Heart right ventricle (tissue), 16 donors: ENCODE data around the gene KIF6. TPM values are rescaled to one million over a fixed set of nuclear protein-coding genes. Genes with fewer than 3 reads are reported as not detected.
A peak's percentile ranks its signal among the peaks of the same experiment; 100 is the strongest.

Experiments
- ATAC-seq, 8 donors: fragments of 200-7000 bp; cut with Tn5 transposase; one replicate each; pipeline ENCODE4 v1.9.1; 2020; ENCODE audit warnings: mild to moderate bottlenecking in 8 of 8, moderate library complexity in 8 of 8, moderate number of reproducible peaks in 1 of 8
- DNase-seq, 2 donors: peaks; one replicate each; pipeline ENCODE4 v3.0.0-alpha.2; 2020
- H3K27ac ChIP-seq, 10 donors: fragments of 200-600 bp; sonication (generic) in 2 of 10; one replicate each; pipeline versions ENCODE4 v1.5.0 to v1.8.0; 2020 to 2022; ENCODE audit warnings: mild to moderate bottlenecking in 3 of 10
- H3K27me3 ChIP-seq, 7 donors: fragments of 200-600 bp; one replicate each; pipeline ENCODE4 v1.8.0; 2021 to 2022; ENCODE audit warnings: mild to moderate bottlenecking in 2 of 7
- H3K36me3 ChIP-seq, 9 donors: fragments of 200-600 bp; sonication (generic) in 1 of 9; one replicate each; pipeline versions ENCODE4 v1.5.0 to v1.8.0; 2020 to 2022; ENCODE audit warnings: mild to moderate bottlenecking in 2 of 9
- H3K4me1 ChIP-seq, 9 donors: fragments of 200-600 bp; sonication (generic) in 1 of 9; one replicate each; pipeline versions ENCODE4 v1.5.0 to v1.8.0; 2020 to 2022; ENCODE audit warnings: mild to moderate bottlenecking in 4 of 9
- H3K4me3 ChIP-seq, 10 donors: fragments of 200-600 bp; sonication (generic) in 2 of 10; one replicate each; pipeline versions ENCODE4 v1.5.0 to v1.8.0; 2020 to 2022; ENCODE audit warnings: mild to moderate bottlenecking in 7 of 10, moderate library complexity in 2 of 10
- H3K9me3 ChIP-seq, 11 donors: fragments of 200-600 bp in 10 of 11; sonication (generic) in 2 of 11; one replicate each; pipeline versions ENCODE4 v1.5.0 to v1.8.0; 2013 to 2022; ENCODE audit warnings: mild to moderate bottlenecking in 2 of 11, control low read depth in 1 of 11, moderate library complexity in 1 of 11
- WGBS, 2 donors: extraction: QIAGEN DNeasy Blood & Tissue Kit; methylation state at CpG; one replicate each; pipeline ENCODE4 v1.1.7; 2013; ENCODE audit warnings: inconsistent platforms in 1 of 2; 5-methylcytosine and 5-hydroxymethylcytosine counted together
- intact Hi-C, 10 donors: fragments of 100-400 bp; cut with DNase I; formaldehyde crosslinking; loops; one replicate each; pipeline versions ENCODE4 v1.11.1 to v1.14.2; 2022
- polyA plus RNA-seq, 2 donors: library from polyadenylated mRNA; stranded (reverse); fragments of 200-250 nt; gene quantifications; one replicate each; pipeline ENCODE4 v1.2.3, GENCODE V29; 2013
- total RNA-seq, 10 donors: library from RNA; stranded (reverse); fragmentation: NEBNext Ultra II Directional in 3 of 10; extraction: Animal tissue kit (Norgen Biotek cat#: 25700) in 3 of 10; gene quantifications; one replicate each; pipeline versions ENCODE4 v1.2.1 to v1.2.4, GENCODE V29; 2021 to 2023
- TF ChIP-seq, protein P1 (sequence below), 9 donors: fragments of 200-600 bp; sonication (generic) in 2 of 9; IDR thresholded peaks; one replicate each; pipeline versions ENCODE4 v1.5.0 to v1.8.0; 2021 to 2022; ENCODE audit warnings: antibody characterized with exemption in 9 of 9, mild to moderate bottlenecking in 5 of 9, moderate library complexity in 1 of 9
- donor health status: Arrhythmogenic right ventricular cardiomyopathy.
- donor health status: ischemic (EF 13 %, LVEDD 7.1; RV severe dilation, severe dysfunction).
- donor health status: healthy with polysubstance abuse.
- donor health status: DM: no; HTN: yes; CAD: no.
- donor health status: DM: no; HTN: no; CAD: no.
- donor health status: ischemic (EF 25% LVEDD 6.9; RV normal size, moderate dysfunction).
- donor health status: ischemic (EF 25% LVEDD 5.7; RV mildly dilated, moderate dysfunction).
- donor health status: healthy.
- donor health status: DM: yes; HTN: yes; CAD: no.
- donor health status: Ischemic cardiomyopathy.
- donor health status: ischemic (EF 35%, LVEDD 5.7; RV mildly dilated, moderate dysfunction).
- donor health status: nonischemic (EF 11% LVEDD 7.7; RV severe dilation, severe dysfunction).
- donor health status: DM: yes; HTN: yes; CAD: no.
- donor health status: PGD.
- donor health status: ischemic (EF 29% LVEDD 5.4; RV normal size, mild dysfunction).
- donor health status: nonischemic (EF 23%, LVEDD 6.1; RV moderate dilation, normal function).

The KIF6 gene
- total and polyA plus RNA-seq, 12 donors = 0.01 to 1.6 (median 0.45) TPM; not detected in 2

- ATAC-seq (peak in 2 of 8 donors; percentile 14 to 57), DNase-seq (no peak)
- Histone ChIP-seq H3K4me3 (no peak overlapping the region), H3K4me1 (peaks cover 0 to 33% (median 14%) of the 10 kb centered on the region in 9 donors), H3K27ac (peak overlapping the region in 2 of 10 donors; percentile 3 to 38), H3K27me3 (no peaks in the 10 kb centered on the region), H3K36me3 (no peaks in the 10 kb centered on the region), H3K9me3 (no peaks in the 10 kb centered on the region)
- intact Hi-C loops = loop anchor here in 1 of 10 donors (10.0 kb wide), 1 partner anchor 119 kb away; no protein-coding TSS in a partner anchor
- 76 to 78% methylated on average over 1 of the region's 1 CpG for WGBS, 2 donors
- TF ChIP-seq, protein P1, sequence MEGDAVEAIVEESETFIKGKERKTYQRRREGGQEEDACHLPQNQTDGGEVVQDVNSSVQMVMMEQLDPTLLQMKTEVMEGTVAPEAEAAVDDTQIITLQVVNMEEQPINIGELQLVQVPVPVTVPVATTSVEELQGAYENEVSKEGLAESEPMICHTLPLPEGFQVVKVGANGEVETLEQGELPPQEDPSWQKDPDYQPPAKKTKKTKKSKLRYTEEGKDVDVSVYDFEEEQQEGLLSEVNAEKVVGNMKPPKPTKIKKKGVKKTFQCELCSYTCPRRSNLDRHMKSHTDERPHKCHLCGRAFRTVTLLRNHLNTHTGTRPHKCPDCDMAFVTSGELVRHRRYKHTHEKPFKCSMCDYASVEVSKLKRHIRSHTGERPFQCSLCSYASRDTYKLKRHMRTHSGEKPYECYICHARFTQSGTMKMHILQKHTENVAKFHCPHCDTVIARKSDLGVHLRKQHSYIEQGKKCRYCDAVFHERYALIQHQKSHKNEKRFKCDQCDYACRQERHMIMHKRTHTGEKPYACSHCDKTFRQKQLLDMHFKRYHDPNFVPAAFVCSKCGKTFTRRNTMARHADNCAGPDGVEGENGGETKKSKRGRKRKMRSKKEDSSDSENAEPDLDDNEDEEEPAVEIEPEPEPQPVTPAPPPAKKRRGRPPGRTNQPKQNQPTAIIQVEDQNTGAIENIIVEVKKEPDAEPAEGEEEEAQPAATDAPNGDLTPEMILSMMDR (IDR thresholded peaks at IDR 0.05) = no peak
These were observed 181.3 kb downstream of the KIF6 start for GRCh38 chr6:39543950-39544349.

- TF ChIP-seq, protein P1 (IDR thresholded peaks at IDR 0.05) = no peak
- intact Hi-C loops = loop anchor here in 1 of 10 donors (10.0 kb wide), 1 partner anchor 118 kb away; no protein-coding TSS in a partner anchor
- WGBS, 2 donors = 17 to 26% methylated on average over 2 of the region's 2 CpGs
- Histone ChIP-seq H3K4me1 (peaks cover 0 to 33% (median 14%) of the 10 kb centered on the region in 9 donors), H3K9me3 (no peaks in the 10 kb centered on the region), H3K36me3 (no peaks in the 10 kb centered on the region), H3K4me3 (no peak overlapping the region), H3K27ac (peak overlapping the region in 1 of 10 donors; percentile 38), H3K27me3 (no peaks in the 10 kb centered on the region)
- ATAC-seq (peak; percentile 83 to 98 (median 94)), DNase-seq (peak; percentile 28 to 53)
These were observed 182.1 kb downstream of the KIF6 start for GRCh38 chr6:39543095-39543494.

DNA sequence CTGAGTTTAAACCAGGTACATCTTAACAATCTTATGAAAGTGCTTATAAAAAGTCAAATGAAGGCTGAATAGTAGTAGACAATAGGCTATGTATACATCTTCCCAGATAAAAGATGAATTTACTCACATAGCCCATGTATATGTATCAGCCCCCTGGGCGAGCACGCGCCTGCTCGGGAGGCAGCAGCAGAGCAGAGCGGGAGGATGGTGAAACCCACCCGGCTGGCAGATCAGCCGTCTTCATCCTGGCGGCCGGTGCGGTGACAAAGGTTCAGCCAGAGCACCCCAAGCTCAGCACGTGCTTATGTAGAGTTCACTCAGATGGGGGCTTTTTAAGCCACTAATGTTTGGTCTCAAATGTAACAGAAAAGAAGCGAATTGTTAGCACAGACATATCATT, 184.8 kb downstream of the KIF6 start:
- H3K9me3 ChIP-seq = no peaks in the 10 kb centered on the region
- no peak overlapping the region for H3K27ac ChIP-seq
- intact Hi-C loops = loop anchor here in 1 of 10 donors (10.0 kb wide), 1 partner anchor 116 kb away; no protein-coding TSS in a partner anchor
- no peaks in the 10 kb centered on the region for H3K36me3 ChIP-seq
- no peaks in the 10 kb centered on the region for H3K27me3 ChIP-seq
- no peak overlapping the region for H3K4me3 ChIP-seq
- no peak for ATAC-seq
- TF ChIP-seq, protein P1 (IDR thresholded peaks at IDR 0.05) = no peak
- peaks cover 0 to 22% (median 7%) of the 10 kb centered on the region in 9 donors for H3K4me1 ChIP-seq
- WGBS, 2 donors = 92 to 95% methylated on average over 12 of the region's 12 CpGs
- DNase-seq = no peak

DNA sequence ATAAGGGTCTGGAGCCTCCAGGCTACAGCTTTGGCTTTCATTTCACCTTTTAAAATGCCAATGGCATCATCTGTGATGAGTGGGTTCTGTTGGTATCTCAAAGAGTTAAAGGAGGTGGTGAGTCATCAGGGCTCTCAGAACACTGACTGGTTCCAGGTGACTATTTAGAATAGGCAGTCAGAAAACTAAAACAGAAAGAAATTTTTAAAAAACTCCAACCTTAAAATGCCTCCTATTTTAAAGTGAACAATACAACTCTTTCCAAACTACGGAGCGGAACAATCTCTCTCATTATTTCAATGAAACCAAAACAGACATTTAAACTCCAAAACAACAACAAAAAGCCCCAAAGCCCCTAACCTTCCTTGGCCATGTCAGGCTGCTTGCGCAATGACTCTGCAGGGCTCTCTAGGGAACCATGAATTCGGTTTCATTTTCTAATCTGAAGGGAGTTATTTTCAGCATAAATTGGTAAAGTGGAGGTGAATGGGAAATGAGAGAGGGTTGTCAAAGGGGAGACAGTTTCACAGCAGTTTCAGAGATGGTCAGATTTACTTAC, 194.9 kb downstream of the KIF6 start:
- peak overlapping the region in 4 of 10 donors; percentile 11 to 26 (median 22) for H3K4me3 ChIP-seq
- ATAC-seq (peak in 3 of 8 donors; percentile 24 to 58 (median 46)), DNase-seq (no peak)
- no peaks in the 10 kb centered on the region for H3K36me3 ChIP-seq
- H3K4me1 ChIP-seq = peaks cover 0 to 11% (median 0%) of the 10 kb centered on the region in 9 donors
- H3K9me3 ChIP-seq = no peaks in the 10 kb centered on the region
- intact Hi-C loops = no loop called here
- no peak overlapping the region for H3K27ac ChIP-seq
- H3K27me3 ChIP-seq = no peaks in the 10 kb centered on the region
- TF ChIP-seq, protein P1 (IDR thresholded peaks at IDR 0.05) = no peak
- 43 to 62% methylated on average over 4 of the region's 4 CpGs for WGBS, 2 donors
